IPS-20b (cell line): Measurements from ENCODE around the gene SAMD4A.

Source experiments
- H3K27ac ChIP-seq: one replicate; pipeline ENCODE4 v1.5.1; 2013; ENCODE audit warnings: low read length
- H3K27me3 ChIP-seq: 2 replicates; pipeline ENCODE4 v1.6.1; 2013; ENCODE audit warnings: mild to moderate bottlenecking, low read length, inconsistent platforms; ENCODE audit not compliant: insufficient read depth
- H3K36me3 ChIP-seq: 2 replicates; pipeline ENCODE4 v1.6.1; 2013; ENCODE audit warnings: low read depth, mild to moderate bottlenecking, inconsistent platforms, low read length, moderate library complexity; ENCODE audit not compliant: insufficient read depth
- H3K4me1 ChIP-seq: 2 replicates; pipeline ENCODE4 v1.6.1; 2013; ENCODE audit warnings: mild to moderate bottlenecking, control low read depth, inconsistent platforms, low read length, moderate library complexity; ENCODE audit not compliant: insufficient read depth
- H3K4me3 ChIP-seq: 2 replicates; pipeline ENCODE4 v1.5.1; 2013; ENCODE audit warnings: mild to moderate bottlenecking, low read length, inconsistent platforms
- H3K9ac ChIP-seq: 2 replicates; pipeline ENCODE4 v1.6.1; 2013; ENCODE audit warnings: low read depth, mild to moderate bottlenecking, inconsistent platforms, low read length, moderate library complexity
- H3K9me3 ChIP-seq: 2 replicates; pipeline ENCODE4 v1.6.1; 2013; ENCODE audit warnings: mild to moderate bottlenecking, low read depth, low read length, inconsistent platforms; ENCODE audit not compliant: insufficient read depth

Gene SAMD4A

DNA sequence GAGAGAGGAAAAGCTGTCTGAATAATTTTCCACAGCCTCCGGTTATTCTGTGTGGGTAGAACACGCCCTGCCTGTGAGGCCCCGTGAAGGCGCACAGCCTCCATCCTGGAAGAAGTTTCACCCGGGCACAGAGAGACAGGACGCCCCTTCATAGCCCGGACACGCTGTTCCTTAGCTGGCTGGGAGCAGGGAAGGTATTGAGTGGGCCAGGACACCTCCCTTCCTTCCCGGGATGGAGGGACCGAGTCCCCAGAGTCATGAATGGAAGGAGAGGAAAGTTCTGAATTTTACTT lies 200.2 kb downstream of the SAMD4A start:
- Histone ChIP-seq H3K36me3 (no peaks in the 10 kb centered on the region), H3K9ac (no peak overlapping the region), H3K4me3 (no peak overlapping the region), H3K27ac (no peak overlapping the region), H3K27me3 (no peaks in the 10 kb centered on the region), H3K4me1 (no peaks in the 10 kb centered on the region), H3K9me3 (no peaks in the 10 kb centered on the region)

DNA sequence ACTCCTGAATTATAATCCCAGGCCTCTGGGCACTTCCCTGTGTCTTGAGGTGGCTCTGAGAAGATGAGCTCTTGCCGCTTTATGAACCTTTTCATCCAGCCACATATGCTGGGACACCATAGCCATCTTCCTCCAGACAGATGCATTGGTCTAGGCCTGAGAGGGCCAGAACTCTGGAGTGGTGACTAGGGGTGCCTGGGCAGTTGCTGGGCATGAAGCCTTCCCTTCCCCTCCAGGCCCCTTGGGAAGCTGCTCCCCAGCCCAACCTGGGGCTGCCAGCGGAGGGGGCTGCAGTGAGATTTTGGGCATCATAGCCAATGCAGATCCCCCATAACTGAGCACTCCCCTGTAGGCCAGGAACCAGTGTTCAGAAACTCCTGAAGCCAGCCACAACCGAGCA lies 200.5 kb downstream of the SAMD4A start:
- Histone ChIP-seq H3K36me3 (no peaks in the 10 kb centered on the region), H3K4me1 (peaks cover under 1% of the 10 kb centered on the region; the same call in 1 of the 2 replicates), H3K9me3 (no peaks in the 10 kb centered on the region), H3K27me3 (no peaks in the 10 kb centered on the region), H3K4me3 (no peak overlapping the region), H3K27ac (no peak overlapping the region), H3K9ac (no peak overlapping the region)

DNA sequence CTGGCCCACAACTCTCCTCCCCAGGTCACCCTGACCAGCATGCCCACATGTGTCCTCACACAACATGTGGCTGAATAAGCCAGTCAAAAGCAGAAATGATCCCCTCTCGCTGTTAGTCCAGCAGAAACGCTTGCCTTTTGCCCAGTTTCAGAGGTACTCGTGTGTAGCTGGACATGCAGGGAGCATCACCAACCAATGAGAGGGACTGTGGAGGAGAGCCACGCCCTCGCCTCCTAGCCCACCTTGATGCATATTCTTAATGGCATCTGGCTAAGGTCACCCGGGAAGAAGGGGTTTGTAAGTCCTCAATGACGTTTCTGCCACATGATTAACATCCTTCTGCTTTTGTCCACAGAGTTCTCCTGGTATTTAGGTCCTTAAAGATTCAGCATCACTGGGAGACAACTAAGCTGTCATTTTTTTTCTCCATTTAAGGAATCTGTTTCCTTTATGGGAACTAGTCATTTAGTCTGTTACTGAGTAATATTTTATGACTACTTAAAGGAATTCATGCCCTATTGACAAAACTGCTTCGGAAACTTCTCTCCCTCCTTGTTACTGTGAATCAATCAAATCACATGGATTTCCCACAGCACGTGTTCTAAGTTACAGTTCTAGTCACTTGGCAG lies 201.7 kb downstream of the SAMD4A start:
- Histone ChIP-seq H3K9me3 (no peaks in the 10 kb centered on the region), H3K27me3 (no peaks in the 10 kb centered on the region), H3K4me3 (no peak overlapping the region), H3K9ac (no peak overlapping the region), H3K4me1 (peaks cover 8% of the 10 kb centered on the region), H3K27ac (no peak overlapping the region), H3K36me3 (no peaks in the 10 kb centered on the region)

DNA sequence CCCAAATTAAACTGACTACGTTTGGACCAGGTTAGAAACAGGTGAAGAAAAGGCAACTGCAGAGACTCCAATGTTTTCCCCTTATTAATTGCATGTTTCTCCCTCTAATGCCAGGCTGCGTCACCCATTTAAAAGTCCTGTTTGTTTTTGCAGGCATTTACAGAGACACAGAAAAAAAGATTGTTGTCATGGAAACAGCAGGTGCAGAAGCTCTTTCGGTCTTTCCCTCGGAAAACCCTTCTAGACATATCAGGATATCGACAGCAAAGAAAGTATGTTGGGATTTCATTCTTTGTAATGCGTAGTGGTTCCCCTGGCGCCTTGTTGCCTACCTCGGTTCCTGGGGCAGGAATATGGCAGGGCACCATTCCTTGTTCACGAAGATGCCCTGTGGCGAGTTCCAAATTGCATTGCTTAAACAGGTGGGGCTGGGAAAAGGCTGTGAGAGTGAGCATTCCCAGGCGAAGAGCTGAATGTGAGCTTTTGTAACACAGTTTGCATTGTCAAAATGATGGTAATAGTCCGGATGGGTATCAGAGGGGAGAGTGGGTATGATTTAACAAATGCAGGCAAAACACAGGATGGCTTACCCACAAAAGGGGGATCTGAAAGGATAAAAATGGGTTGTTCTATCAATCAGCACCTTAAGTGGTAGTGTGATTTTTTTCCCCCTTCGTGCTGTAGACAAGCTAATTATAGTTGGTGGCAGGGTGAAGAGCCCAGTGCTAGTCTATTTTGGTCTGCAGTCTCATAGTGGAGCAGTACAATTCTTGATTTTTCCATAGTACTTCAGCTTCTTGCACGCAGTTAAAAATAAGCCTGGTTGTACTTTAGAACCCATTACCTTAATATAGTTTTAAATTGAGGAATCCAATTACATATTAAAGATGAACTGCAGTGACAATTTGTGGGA lies 203.3 kb downstream of the SAMD4A start:
- Histone ChIP-seq H3K4me1 (peaks cover 11% of the 10 kb centered on the region), H3K9me3 (no peaks in the 10 kb centered on the region), H3K27me3 (no peaks in the 10 kb centered on the region), H3K36me3 (no peaks in the 10 kb centered on the region), H3K4me3 (no peak overlapping the region), H3K9ac (no peak overlapping the region), H3K27ac (no peak overlapping the region)

DNA sequence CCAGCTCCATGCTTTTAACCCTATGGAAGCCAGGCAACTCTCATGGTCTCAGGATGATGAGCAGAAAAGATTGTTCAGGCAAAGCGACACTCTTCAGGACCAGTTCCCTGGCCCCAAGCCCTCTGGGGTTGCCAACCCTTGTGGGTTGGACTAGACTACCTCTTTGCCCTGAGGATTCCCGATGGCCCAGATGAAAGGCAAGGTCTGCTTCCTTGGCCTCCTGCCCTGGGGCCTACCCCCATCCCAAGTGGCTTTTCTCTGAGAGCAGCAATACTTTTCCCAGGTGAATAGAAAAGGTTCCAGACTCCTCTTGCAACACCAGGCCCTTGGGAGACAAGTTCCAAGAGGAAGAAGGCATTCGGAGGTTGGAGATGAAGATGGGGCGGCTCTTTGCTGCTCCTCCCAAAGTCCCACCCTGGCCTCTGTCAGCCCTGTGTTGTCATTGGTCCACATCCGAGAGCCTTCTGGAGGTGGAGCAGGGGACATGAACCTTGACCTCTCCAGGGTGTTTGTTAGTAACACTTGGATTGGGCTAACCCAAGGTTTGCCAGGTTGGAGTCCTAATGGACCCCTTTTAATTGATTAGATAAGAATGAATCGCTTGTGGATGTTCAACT lies 204.6 kb downstream of the SAMD4A start:
- Histone ChIP-seq H3K4me1 (peaks cover 11% of the 10 kb centered on the region), H3K36me3 (no peaks in the 10 kb centered on the region), H3K27ac (no peak overlapping the region), H3K27me3 (no peaks in the 10 kb centered on the region), H3K9ac (no peak overlapping the region), H3K9me3 (no peaks in the 10 kb centered on the region), H3K4me3 (no peak overlapping the region)

DNA sequence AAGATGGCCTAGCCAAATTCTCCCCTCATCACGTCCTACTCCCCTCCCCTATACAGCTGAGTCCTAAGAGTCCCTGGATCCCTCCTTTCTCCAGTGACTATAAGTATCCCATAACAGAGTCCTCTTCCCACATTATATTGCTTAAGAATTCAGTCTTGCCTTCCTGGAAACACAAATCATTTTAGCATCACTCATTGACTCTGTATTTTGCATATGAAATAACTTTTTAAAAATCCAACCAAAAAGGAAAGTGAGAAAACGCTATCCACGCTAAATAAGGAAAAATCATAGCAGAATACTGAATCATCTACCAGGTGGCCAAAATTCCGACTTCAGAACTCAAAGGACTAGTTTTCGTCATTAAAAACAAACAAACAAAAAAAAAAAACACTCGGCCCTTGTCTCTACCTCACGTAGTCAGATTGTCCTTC lies 205.5 kb downstream of the SAMD4A start:
- Histone ChIP-seq H3K36me3 (no peaks in the 10 kb centered on the region), H3K4me1 (peaks cover 11% of the 10 kb centered on the region), H3K4me3 (peak overlapping the region; percentile 24; the same call in 1 of the 2 replicates), H3K27me3 (no peaks in the 10 kb centered on the region), H3K9me3 (no peaks in the 10 kb centered on the region), H3K27ac (no peak overlapping the region), H3K9ac (no peak overlapping the region; the same call in 1 of the 2 replicates)

DNA sequence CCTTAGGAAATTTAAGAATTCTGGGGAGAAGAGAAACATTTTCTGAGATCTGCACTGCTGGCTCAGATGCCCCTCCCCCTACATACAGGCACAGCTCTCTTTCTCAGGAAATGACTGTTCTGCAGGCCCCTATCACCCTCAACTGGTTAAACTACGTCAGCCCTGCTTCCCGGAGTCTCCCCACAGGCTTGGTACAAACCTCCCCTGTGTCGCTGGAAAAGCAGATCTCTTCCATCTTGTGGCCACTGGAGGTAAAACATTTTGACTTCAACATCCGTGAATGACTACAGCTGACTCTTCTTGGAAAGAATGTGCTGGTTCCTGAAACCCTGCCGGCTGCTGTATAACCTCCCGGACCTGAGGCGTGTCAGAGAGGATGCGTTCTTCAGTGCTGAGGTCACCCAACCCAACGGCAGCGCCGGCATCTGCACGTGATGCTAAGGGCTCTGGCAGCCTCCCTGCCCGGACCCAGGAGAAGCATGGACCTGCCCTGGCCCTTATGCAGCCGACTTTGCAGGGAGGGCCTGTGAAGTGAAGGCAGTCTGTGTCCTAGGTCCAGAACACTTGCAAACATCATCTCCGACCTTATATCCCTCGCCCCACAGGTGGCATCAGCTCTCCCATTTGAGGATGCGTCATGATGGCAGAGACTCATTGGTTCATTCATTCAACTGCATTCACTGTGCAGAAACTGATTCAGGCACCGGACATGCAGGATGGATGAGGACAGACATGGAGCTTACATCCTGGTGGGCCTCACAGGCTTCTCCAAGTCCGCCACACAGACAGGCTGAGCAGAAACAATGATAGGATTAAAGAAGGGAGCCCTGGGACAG lies 206.5 kb downstream of the SAMD4A start:
- H3K4me1 ChIP-seq, result peaks cover 11% of the 10 kb centered on the region
- no peak overlapping the region; the same call in 1 of the 2 replicates for H3K9ac ChIP-seq
- no peaks in the 10 kb centered on the region for H3K36me3 ChIP-seq
- H3K27ac ChIP-seq, result no peak overlapping the region
- no peaks in the 10 kb centered on the region for H3K9me3 ChIP-seq
- no peaks in the 10 kb centered on the region for H3K27me3 ChIP-seq
- peak overlapping the region; percentile 24; the same call in 1 of the 2 replicates for H3K4me3 ChIP-seq

DNA sequence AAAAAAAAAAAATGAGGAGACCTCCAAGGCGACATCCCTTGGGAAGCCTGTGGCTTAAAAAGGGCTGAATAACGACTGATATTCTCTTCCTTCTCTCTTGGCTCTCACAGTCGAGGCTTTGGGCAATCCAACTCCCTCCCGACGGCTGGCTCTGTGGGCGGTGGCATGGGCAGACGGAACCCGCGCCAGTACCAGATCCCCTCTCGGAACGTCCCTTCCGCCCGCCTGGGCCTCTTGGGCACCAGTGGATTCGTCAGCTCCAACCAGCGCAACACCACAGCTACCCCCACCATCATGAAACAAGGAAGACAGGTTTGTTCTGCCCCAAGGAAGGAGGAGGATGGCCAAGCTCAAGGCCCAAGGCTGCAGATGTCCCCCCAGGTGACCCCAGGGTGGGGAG lies 207.9 kb downstream of the SAMD4A start:
- no peaks in the 10 kb centered on the region for H3K9me3 ChIP-seq
- no peak overlapping the region for H3K4me3 ChIP-seq
- no peaks in the 10 kb centered on the region for H3K27me3 ChIP-seq
- H3K27ac ChIP-seq, result no peak overlapping the region
- H3K9ac ChIP-seq, result no peak overlapping the region
- peaks cover 11% of the 10 kb centered on the region for H3K4me1 ChIP-seq
- H3K36me3 ChIP-seq, result no peaks in the 10 kb centered on the region

DNA sequence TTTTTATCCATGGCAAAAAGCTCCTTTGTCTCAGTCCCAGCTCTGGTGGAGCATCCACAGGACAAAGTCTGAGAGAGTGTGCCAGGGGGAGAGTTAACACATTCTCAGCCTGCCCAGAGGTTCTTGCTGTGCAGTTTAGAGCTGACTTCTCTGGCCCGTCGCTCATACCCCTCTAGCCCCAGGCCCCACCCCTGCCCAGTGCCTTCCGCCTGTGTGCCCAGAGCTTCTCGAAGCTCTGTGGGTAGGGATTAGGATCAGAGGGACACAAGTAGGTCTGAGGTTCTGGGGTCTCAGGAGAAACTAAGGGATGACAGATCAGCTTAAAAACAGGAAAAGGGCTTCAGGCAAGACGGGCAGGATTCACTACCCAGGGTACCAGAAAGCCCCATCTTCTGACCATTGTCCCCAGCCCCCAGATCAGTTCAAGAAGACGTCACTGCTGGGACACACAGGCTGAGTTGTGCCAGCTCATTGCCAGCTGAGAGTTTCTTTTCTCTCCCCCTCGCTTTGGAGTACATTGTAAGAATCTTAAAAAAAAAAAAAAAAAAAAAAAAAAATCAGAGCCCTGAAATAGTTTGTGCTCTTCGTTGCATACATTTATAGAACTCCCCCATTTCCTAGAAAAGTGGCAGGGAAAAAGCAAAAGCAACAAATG lies 208.7 kb downstream of the SAMD4A start:
- Histone ChIP-seq H3K4me3 (no peak overlapping the region), H3K4me1 (peaks cover 11% of the 10 kb centered on the region), H3K36me3 (no peaks in the 10 kb centered on the region), H3K9ac (no peak overlapping the region), H3K27ac (no peak overlapping the region), H3K27me3 (no peaks in the 10 kb centered on the region), H3K9me3 (no peaks in the 10 kb centered on the region)

DNA sequence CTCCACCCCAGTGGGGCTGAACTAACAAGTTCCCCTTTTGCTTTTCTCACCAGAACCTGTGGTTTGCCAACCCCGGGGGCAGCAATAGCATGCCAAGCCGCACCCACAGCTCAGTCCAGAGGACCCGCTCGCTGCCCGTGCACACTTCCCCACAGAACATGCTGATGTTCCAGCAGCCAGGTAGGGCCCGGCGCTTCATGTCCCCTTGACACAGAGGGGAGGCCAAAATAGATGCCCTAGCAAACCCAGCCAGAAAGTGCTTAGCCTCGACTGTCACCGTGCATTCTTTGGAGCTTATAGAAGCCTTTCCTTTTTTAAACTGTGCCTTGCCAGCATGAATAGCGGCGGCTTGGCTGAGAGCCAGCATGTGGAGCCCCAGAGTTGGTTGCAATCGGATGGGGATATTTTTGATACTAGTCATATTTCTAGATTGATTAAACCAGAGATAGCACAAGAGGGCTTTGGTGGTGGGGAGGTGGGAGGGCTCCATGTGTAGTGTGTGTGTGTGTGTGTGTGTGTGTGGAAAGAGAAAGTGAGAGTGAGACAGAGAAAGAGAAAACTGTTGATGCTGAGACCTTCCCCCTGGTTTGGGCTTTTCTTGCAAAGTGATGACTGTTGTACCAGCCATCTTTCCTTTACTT lies 209.6 kb downstream of the SAMD4A start:
- H3K9ac ChIP-seq, result no peak overlapping the region
- no peaks in the 10 kb centered on the region for H3K27me3 ChIP-seq
- H3K4me3 ChIP-seq, result no peak overlapping the region
- H3K27ac ChIP-seq, result no peak overlapping the region
- H3K4me1 ChIP-seq, result peaks cover 11% of the 10 kb centered on the region
- H3K9me3 ChIP-seq, result no peaks in the 10 kb centered on the region
- no peaks in the 10 kb centered on the region for H3K36me3 ChIP-seq
